A549 (cell line): Measurements from ENCODE around the gene HHLA2. TPM values are rescaled to one million over a fixed set of nuclear protein-coding genes. Genes with fewer than 3 reads are reported as not detected.

Source experiments
- ATAC-seq, 2 experiments: fragments of 200-7000 bp in 1 of 2; fragments of >200 bp in 1 of 2; cut with Nextera tagmentation in 1 of 2; cut with Tn5 transposase in 1 of 2; 3 replicates each; pipeline versions ENCODE4 v1.8.0 to v1.9.1; 2018 to 2020; ENCODE audit warnings: mild to moderate bottlenecking in 1 of 2, moderate library complexity in 1 of 2
- CTCF ChIA-PET: fragments of 300-600 bp; sonication (Branson Sonifier 250); formaldehyde crosslinking; extraction: SDS; loops from one replicate; lab custom pipeline; 2021; ENCODE audit warnings: antibody characterized with exemption, inconsistent platforms; lab: Yijun Ruan, JAX
- POLR2A ChIA-PET: fragments of 350-600 bp; formaldehyde crosslinking; extraction: SDS; loops from one replicate; lab custom pipeline; 2021; ENCODE audit warnings: antibody characterized with exemption, inconsistent platforms; lab: Yijun Ruan, JAX
- DNase-seq, 2 experiments: peaks; one replicate each; pipeline versions ENCODE4 v3.0.0 to v3.0.0-alpha.2; 2011 to 2016; ENCODE audit warnings: low read depth in 1 of 2, low spot score in 1 of 2
- FAIRE-seq: peaks from 2 replicates; lab custom pipeline; 2011; peaks lifted over from hg19 to GRCh38; lab: Jason Lieb, UNC
- H3K27ac ChIP-seq, 2 experiments: fragments of >200 bp; sonication (Bioruptor Twin); formaldehyde crosslinking; 3 replicates each; pipeline ENCODE4 v1.5.1; 2016 to 2017
- H3K4me1 ChIP-seq: fragments of >200 bp; sonication (Bioruptor Twin); formaldehyde crosslinking; 3 replicates; pipeline ENCODE4 v1.6.1; 2016
- H3K4me2 ChIP-seq: fragments of >200 bp; sonication (Bioruptor Twin); formaldehyde crosslinking; 3 replicates; pipeline ENCODE4 v1.6.1; 2016
- H3K4me3 ChIP-seq: fragments of >200 bp; sonication (Bioruptor Twin); formaldehyde crosslinking; 3 replicates; pipeline ENCODE4 v1.5.1; 2016
- H3K9me3 ChIP-seq: fragments of >200 bp; sonication (Bioruptor Twin); formaldehyde crosslinking; 3 replicates; pipeline ENCODE4 v1.6.1; 2016
- BHLHE40 ChIP-seq: IDR thresholded peaks from 2 replicates; pipeline ENCODE4 v1.6.1; 2012; ENCODE audit warnings: low read depth, low read length, inconsistent platforms
- CBX8 ChIP-seq: fragments of 200-600 bp; sonication (generic); IDR thresholded peaks from 2 replicates; pipeline ENCODE4 v1.6.1; 2016
- CHD4 ChIP-seq: fragments of 200-600 bp; sonication (generic); IDR thresholded peaks from 2 replicates; pipeline ENCODE4 v1.6.1; 2016; ENCODE audit warnings: antibody characterized with exemption, mild to moderate bottlenecking, borderline replicate concordance
- CTCF ChIP-seq: fragments of >200 bp; sonication (Bioruptor Twin); formaldehyde crosslinking; IDR thresholded peaks from 3 replicates; pipeline ENCODE4 v1.5.1; 2016
- E2F6 ChIP-seq: IDR thresholded peaks from 2 replicates; pipeline ENCODE4 v1.6.1; 2012; ENCODE audit warnings: low read depth, borderline replicate concordance
- ELK1 ChIP-seq: fragments of 150-350 bp; IDR thresholded peaks from 2 replicates; pipeline ENCODE4 v1.6.1; 2014; ENCODE audit warnings: low read depth, mild to moderate bottlenecking, low read length
- FOSB ChIP-seq: fragments of 250-450 bp; sonication (Bioruptor Pico); IDR thresholded peaks from 2 replicates; pipeline ENCODE4 v1.5.0; 2020; ENCODE audit warnings: mild to moderate bottlenecking, moderate library complexity
- FOXS1 ChIP-seq: fragments of 250-450 bp; sonication (Bioruptor Pico); IDR thresholded peaks from 2 replicates; pipeline ENCODE4 v1.5.0; 2020; ENCODE audit warnings: mild to moderate bottlenecking, moderate library complexity
- HES2 ChIP-seq: fragments of >200 bp; sonication (Bioruptor Twin); formaldehyde crosslinking; IDR thresholded peaks from 2 replicates; pipeline ENCODE4 v1.6.1; 2016
- HEYL ChIP-seq: fragments of 250-450 bp; sonication (Bioruptor Pico); IDR thresholded peaks from 2 replicates; pipeline ENCODE4 v1.8.0; 2021; ENCODE audit warnings: mild to moderate bottlenecking, moderate library complexity
- HMGXB4 ChIP-seq: fragments of 250-450 bp; sonication (Bioruptor Pico); IDR thresholded peaks from 2 replicates; pipeline ENCODE4 v1.5.0; 2021; ENCODE audit warnings: mild to moderate bottlenecking, moderate library complexity, borderline replicate concordance
- HOXA7 ChIP-seq: fragments of 250-450 bp; sonication (Bioruptor Pico); IDR thresholded peaks from 2 replicates; pipeline ENCODE4 v1.5.0; 2020; ENCODE audit warnings: mild to moderate bottlenecking, moderate library complexity
- HOXB5 ChIP-seq: fragments of 250-450 bp; sonication (Bioruptor Pico); IDR thresholded peaks from 2 replicates; pipeline ENCODE4 v1.5.0; 2020; ENCODE audit warnings: mild to moderate bottlenecking, moderate library complexity
- JUN ChIP-seq, 2 experiments: fragments of >200 bp; sonication (Bioruptor Twin); formaldehyde crosslinking; IDR thresholded peaks; 2 replicates in 1 of 2; 3 replicates in 1 of 2; pipeline ENCODE4 v1.6.1; 2016 to 2017
- MAX ChIP-seq: IDR thresholded peaks from 2 replicates; pipeline ENCODE4 v1.6.1; 2012
- PBX3 ChIP-seq: IDR thresholded peaks from 2 replicates; pipeline ENCODE4 v1.6.1; 2012
- PHF8 ChIP-seq: fragments of 200-600 bp; sonication (generic); IDR thresholded peaks from 2 replicates; pipeline ENCODE4 v1.6.1; 2016; ENCODE audit warnings: low read depth, mild to moderate bottlenecking, antibody characterized with exemption, moderate library complexity, borderline replicate concordance
- RFX5 ChIP-seq: fragments of 450-650 bp; IDR thresholded peaks from 2 replicates; pipeline ENCODE4 v1.7.1; 2014; ENCODE audit warnings: antibody characterized with exemption, mild to moderate bottlenecking, moderate library complexity
- SREBF2 ChIP-seq: fragments of 450-650 bp; IDR thresholded peaks from 2 replicates; pipeline ENCODE4 v1.6.1; 2014; ENCODE audit warnings: mild to moderate bottlenecking, moderate library complexity
- TFCP2L1 ChIP-seq: fragments of 250-450 bp; sonication (Bioruptor Pico); IDR thresholded peaks from 2 replicates; pipeline ENCODE4 v1.5.0; 2021; ENCODE audit warnings: mild to moderate bottlenecking
- TP53 ChIP-seq: fragments of 250-450 bp; sonication (Bioruptor Pico); IDR thresholded peaks from 2 replicates; pipeline ENCODE4 v1.5.0; 2021; ENCODE audit warnings: mild to moderate bottlenecking, moderate library complexity
- ZFP36 ChIP-seq: fragments of 450-650 bp; IDR thresholded peaks from 2 replicates; pipeline ENCODE4 v1.6.1; 2014; ENCODE audit warnings: borderline replicate concordance; ENCODE audit not compliant: partially characterized antibody
- ZNF302 ChIP-seq: fragments of 250-450 bp; sonication (Bioruptor Pico); IDR thresholded peaks from 2 replicates; pipeline ENCODE4 v1.9.0; 2021; ENCODE audit warnings: inconsistent platforms, mild to moderate bottlenecking, moderate library complexity
- WGBS: methylation state at CpG from one replicate; pipeline ENCODE4 v1.1.6; 2017; ENCODE audit errors: missing lambda C conversion rate; 5-methylcytosine and 5-hydroxymethylcytosine counted together
- polyA plus RNA-seq, 4 experiments: library from polyadenylated mRNA; depleted of rRNA in 3 of 4; stranded (reverse); fragments of >200 nt; fragmentation: RNase III in 1 of 4; extraction: RNeasy Plus Mini Kit Qiagen cat#74134 plus additional on column Dnase treatment in 1 of 4; gene quantifications; 2 replicates in 3 of 4; 3 replicates in 1 of 4; pipeline ENCODE4 v1.2.3, GENCODE V29; 2011 to 2017

The HHLA2 gene
- polyA plus RNA-seq, 2 of the 4 experiments (the other 2 are of a cell fraction): 0.08 to 0.48 TPM

- no peak for ATAC-seq
- Histone ChIP-seq H3K4me3 (no peak overlapping the region), H3K4me1 (peaks cover 8% of the 10 kb centered on the region; the same call in 1 of the 3 replicates), H3K4me2 (no peak overlapping the region), H3K27ac (no peak overlapping the region), H3K9me3 (no peaks in the 10 kb centered on the region)
- CTCF ChIA-PET: interaction anchor here (0.9 to 1.6 kb wide), 3 partner anchors 8 to 467 kb away, joined by 3 read pairs; no protein-coding TSS in a partner anchor
- no peak for FAIRE-seq
- no peak for DNase-seq
- no peak for TF ChIP-seq HOXA7 (CRISPR knock-in tag)
- no peak for TF ChIP-seq HES2
- no peak for TF ChIP-seq JUN (IDR thresholded peaks at IDR 0.05)
- TF ChIP-seq E2F6: no peak
- no peak for TF ChIP-seq PHF8
- no peak for TF ChIP-seq FOSB (CRISPR knock-in tag)
- TF ChIP-seq TP53 (CRISPR knock-in tag): no peak
- no peak for TF ChIP-seq ELK1
- TF ChIP-seq RFX5: no peak
- TF ChIP-seq CHD4: no peak
- TF ChIP-seq TFCP2L1 (CRISPR knock-in tag): no peak
- no peak for TF ChIP-seq ZFP36
- no peak for TF ChIP-seq FOXS1
- TF ChIP-seq MAX: no peak
- TF ChIP-seq PBX3: no peak
- no peak for TF ChIP-seq BHLHE40
- TF ChIP-seq HOXB5 (CRISPR knock-in tag): no peak
- TF ChIP-seq HMGXB4 (CRISPR knock-in tag): no peak
- no peak for TF ChIP-seq SREBF2
- WGBS: 63% methylated on average over 2 of the region's 2 CpGs
- POLR2A ChIA-PET: no interaction called here
Observed at GRCh38 chr3:108394016-108394415, 97.7 kb downstream of the HHLA2 start.

- Histone ChIP-seq H3K4me3 (no peak overlapping the region), H3K4me1 (peaks cover 8% of the 10 kb centered on the region; the same call in 1 of the 3 replicates), H3K27ac (no peak overlapping the region), H3K4me2 (no peak overlapping the region), H3K9me3 (no peaks in the 10 kb centered on the region)
- TF ChIP-seq CTCF (no peak), JUN (IDR thresholded peaks at IDR 0.05) (no peak), ZNF302 (CRISPR knock-in tag) (no peak), HEYL (CRISPR knock-in tag) (no peak), CBX8 (no peak), HES2 (no peak)
- ATAC-seq (no peak), FAIRE-seq (no peak), DNase-seq (no peak)
- CTCF ChIA-PET: no interaction called here
- POLR2A ChIA-PET: no interaction called here
- WGBS: 40% methylated on average over 3 of the region's 3 CpGs
Observed at GRCh38 chr3:108394563-108394962, 98.2 kb downstream of the HHLA2 start.
